ENCODE results near the gene EGR2.

Gene EGR2

DNA sequence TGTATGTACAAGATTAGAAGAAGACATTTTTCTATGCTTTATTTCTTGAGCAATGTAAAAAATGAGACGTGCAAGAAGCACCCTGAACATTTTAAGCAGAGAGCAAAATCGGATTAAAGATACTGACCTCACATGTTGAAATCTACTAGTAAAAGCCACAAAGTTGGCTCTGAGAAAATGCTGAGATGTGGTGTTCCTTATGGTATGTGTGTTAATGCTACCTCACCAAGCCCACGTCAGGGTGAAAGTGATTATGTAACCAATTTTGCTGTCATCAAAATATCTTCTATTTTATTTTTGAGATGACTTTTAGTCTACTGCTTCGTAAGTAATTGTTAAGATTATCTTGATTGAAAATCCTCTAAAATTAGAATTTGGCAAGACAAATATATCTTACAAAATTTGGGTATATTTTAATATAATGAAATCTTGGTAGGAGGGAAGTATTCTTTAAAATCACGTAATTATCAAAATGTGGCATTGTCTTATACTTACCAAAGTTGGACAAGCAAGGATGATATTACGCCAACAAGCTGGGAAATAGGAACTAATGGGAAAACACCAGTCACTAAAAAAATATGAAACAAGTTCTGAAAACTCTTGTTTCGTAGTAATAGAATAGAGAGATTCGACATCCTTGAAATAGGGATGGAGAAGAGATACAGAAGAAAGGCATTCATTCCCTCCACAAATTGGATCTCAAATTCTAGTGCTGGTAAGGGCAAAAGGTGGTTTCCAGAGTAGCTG lies 5.8 kb downstream of the EGR2 start:
- DNase-seq (ENCODE audit: low spot score), result no peak
- H3K27ac ChIP-seq, result no peak overlapping the region
- POLR2A ChIA-PET (ENCODE audit: low non-redundant PET), result no interaction called here
- CTCF ChIA-PET, result no interaction called here
- no peak for TF ChIP-seq CTCF (conservative IDR thresholded peaks at IDR 0.05; ENCODE audit: low read depth)

DNA sequence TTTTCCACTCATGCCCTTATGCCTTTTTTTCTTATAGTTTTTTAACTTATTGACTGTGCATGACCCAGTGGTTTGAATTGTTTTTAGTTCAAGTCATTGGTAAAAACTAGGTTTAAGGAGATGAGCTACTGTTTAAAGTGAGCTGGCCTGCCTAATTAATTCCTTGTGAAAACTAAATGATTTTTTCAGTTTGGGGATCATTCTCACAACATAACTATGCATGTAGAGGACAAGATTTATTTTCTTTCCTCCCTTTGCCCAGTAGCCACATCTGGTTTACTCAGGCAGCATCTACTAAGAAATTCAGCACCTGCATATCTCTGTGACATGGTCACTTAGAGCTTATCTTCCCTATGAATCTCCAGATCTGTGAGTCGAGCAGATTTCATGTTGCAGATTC lies 9.9 kb downstream of the EGR2 start:
- H3K27ac ChIP-seq, result no peak overlapping the region
- CTCF ChIA-PET, result no interaction called here
- POLR2A ChIA-PET (ENCODE audit: low non-redundant PET), result no interaction called here
- DNase-seq (ENCODE audit: low spot score), result no peak
- no peak for TF ChIP-seq CTCF (conservative IDR thresholded peaks at IDR 0.05; ENCODE audit: low read depth)

DNA sequence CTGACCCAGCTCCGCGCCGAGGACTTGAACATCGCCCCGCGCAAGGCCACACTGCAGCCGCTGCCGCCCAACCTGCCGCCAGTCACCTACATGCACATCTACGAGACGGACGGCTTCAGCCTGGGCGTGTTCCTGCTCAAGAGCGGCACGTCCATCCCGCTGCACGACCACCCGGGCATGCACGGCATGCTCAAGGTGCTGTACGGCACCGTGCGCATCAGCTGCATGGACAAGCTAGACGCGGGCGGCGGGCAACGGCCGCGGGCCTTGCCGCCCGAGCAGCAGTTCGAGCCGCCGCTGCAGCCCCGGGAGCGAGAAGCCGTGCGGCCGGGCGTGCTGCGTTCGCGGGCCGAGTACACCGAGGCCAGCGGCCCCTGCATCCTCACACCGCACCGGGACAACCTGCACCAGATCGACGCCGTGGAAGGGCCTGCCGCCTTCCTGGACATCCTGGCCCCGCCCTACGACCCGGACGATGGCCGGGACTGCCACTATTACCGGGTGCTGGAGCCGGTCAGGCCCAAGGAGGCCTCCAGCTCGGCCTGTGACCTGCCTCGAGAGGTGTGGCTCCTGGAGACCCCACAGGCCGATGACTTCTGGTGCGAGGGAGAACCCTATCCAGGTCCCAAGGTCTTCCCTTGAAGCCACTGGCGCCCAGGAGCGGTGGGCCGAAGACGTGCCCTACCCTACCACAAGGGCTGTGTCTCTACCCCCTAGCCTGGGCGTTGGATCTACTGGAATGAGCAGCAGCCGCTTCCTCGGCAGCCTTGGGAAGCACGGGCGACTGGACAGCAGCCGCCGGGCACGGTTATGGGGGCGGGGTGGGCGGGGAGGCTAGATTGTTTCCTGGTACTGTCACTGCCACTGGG lies 10.7 kb downstream of the EGR2 start:
- CTCF ChIA-PET, result interaction anchor here (0.7 kb wide), 1 partner anchor 12 kb away, joined by 3 read pairs; no protein-coding TSS in a partner anchor
- H3K27ac ChIP-seq, result peak overlapping the region; percentile 89
- no peak for TF ChIP-seq CTCF (conservative IDR thresholded peaks at IDR 0.05; ENCODE audit: low read depth)
- peak; percentile 42 for DNase-seq (ENCODE audit: low spot score)
- POLR2A ChIA-PET (ENCODE audit: low non-redundant PET), result interaction anchor here (0.6 kb wide), 1 partner anchor 195 kb away, joined by 3 read pairs; no protein-coding TSS in a partner anchor

- TF ChIP-seq CTCF (conservative IDR thresholded peaks at IDR 0.05; ENCODE audit: low read depth), result no peak
- H3K27ac ChIP-seq, result peak within 1 kb of the TSS; percentile 89
- CTCF ChIA-PET, result interaction anchor here (0.6 to 0.8 kb wide), 3 partner anchors 12 to 23 kb away, joined by 3 to 6 read pairs (median 3); no protein-coding TSS in a partner anchor
- POLR2A ChIA-PET (ENCODE audit: low non-redundant PET), result interaction anchor here (0.6 to 0.7 kb wide), 2 partner anchors 194 to 278 kb away, joined by 3 read pairs; no protein-coding TSS in a partner anchor
- peak; percentile 81 for DNase-seq (ENCODE audit: low spot score)
Measured at GRCh38 chr10:62804356-62805230, 11.6 kb downstream of the EGR2 start, which contains the start of gene ADO. TSS of gene ADO (plus strand) at chr10:62804720. CDS start at chr10:62805060, 340 bp downstream.

GRCh38 chr10:62803724-62804355 lies 12.3 kb downstream of the EGR2 start:
- ChIA-PET CTCF (interaction anchor here (0.8 kb wide), 1 partner anchor 13 kb away, joined by 6 read pairs; no protein-coding TSS in a partner anchor), POLR2A (ENCODE audit: low non-redundant PET) (interaction anchor here (0.7 kb wide), 1 partner anchor 279 kb away, joined by 3 read pairs; no protein-coding TSS in a partner anchor)
- DNase-seq (ENCODE audit: low spot score), result no peak
- no peak for TF ChIP-seq CTCF (conservative IDR thresholded peaks at IDR 0.05; ENCODE audit: low read depth)
- H3K27ac ChIP-seq, result peak overlapping the region; percentile 89
